Smooth muscle cell (in vitro differentiated cells): ENCODE data around the gene CADPS2. TPM values are rescaled to one million over a fixed set of nuclear protein-coding genes. Genes with fewer than 3 reads are reported as not detected.

Experiments used
- DNase-seq: peaks from one replicate; lab custom pipeline; 2025; ENCODE audit not compliant: unreplicated experiment; lab: John Stamatoyannopoulos, UW
- H2AFZ ChIP-seq: fragments of 200-600 bp; sonication (generic); 2 replicates; pipeline ENCODE4 v1.6.0; 2016; ENCODE audit warnings: antibody characterized with exemption, low read depth, mild to moderate bottlenecking
- H3F3A ChIP-seq: fragments of 200-600 bp; sonication (generic); 2 replicates; pipeline ENCODE4 v1.6.0; 2017; ENCODE audit warnings: antibody characterized with exemption, low read depth
- H3K27ac ChIP-seq: fragments of 200-600 bp; sonication (generic); 2 replicates; pipeline ENCODE4 v1.5.1; 2016; ENCODE audit warnings: low read depth, mild to moderate bottlenecking
- H3K27me3 ChIP-seq: fragments of 200-600 bp; sonication (generic); 2 replicates; pipeline ENCODE4 v1.6.1; 2016; ENCODE audit warnings: low read depth, mild to moderate bottlenecking
- H3K36me3 ChIP-seq: fragments of 200-600 bp; sonication (generic); 2 replicates; pipeline ENCODE4 v1.5.1; 2016; ENCODE audit warnings: low read depth
- H3K4me1 ChIP-seq: fragments of 200-600 bp; sonication (generic); 2 replicates; pipeline ENCODE4 v1.5.1; 2016; ENCODE audit warnings: low read depth
- H3K4me2 ChIP-seq: fragments of 200-600 bp; sonication (generic); 2 replicates; pipeline ENCODE4 v1.6.0; 2016; ENCODE audit warnings: mild to moderate bottlenecking
- H3K4me3 ChIP-seq: fragments of 200-600 bp; sonication (generic); 2 replicates; pipeline ENCODE4 v1.5.1; 2016; ENCODE audit warnings: mild to moderate bottlenecking
- H3K79me2 ChIP-seq: fragments of 200-600 bp; sonication (generic); 2 replicates; pipeline ENCODE4 v1.6.0; 2016; ENCODE audit warnings: low read depth, mild to moderate bottlenecking
- H3K9ac ChIP-seq: fragments of 200-600 bp; sonication (generic); 2 replicates; pipeline ENCODE4 v1.6.0; 2016; ENCODE audit warnings: low read depth
- H3K9me3 ChIP-seq: fragments of 200-600 bp; sonication (generic); replicated peaks from 2 replicates; pipeline ENCODE4 v1.5.1; 2016; ENCODE audit warnings: low read depth
- H4K20me1 ChIP-seq: fragments of 200-600 bp; sonication (generic); 2 replicates; pipeline ENCODE4 v1.6.0; 2016; ENCODE audit warnings: low read depth
- CTCF ChIP-seq: fragments of 200-600 bp; sonication (generic); IDR thresholded peaks from 2 replicates; pipeline ENCODE4 v1.5.1; 2017; ENCODE audit warnings: borderline replicate concordance, mild to moderate bottlenecking, antibody characterized with exemption; ENCODE audit not compliant: insufficient read depth, poor library complexity, severe bottlenecking
- WGBS: methylation state at CpG from one replicate; pipeline ENCODE4 v1.1.7; 2016; ENCODE audit warnings: low lambda C conversion rate; 5-methylcytosine and 5-hydroxymethylcytosine counted together
- polyA plus RNA-seq: library from polyadenylated mRNA; unstranded; fragments of >200 nt; fragmentation: Nextera tagmentation; extraction: Ambion mirVana; gene quantifications from 2 replicates; pipeline ENCODE4 v1.2.1, GENCODE V29; 2016
- total RNA-seq: library from RNA; depleted of rRNA; stranded (reverse); fragments of >200 nt; gene quantifications from 2 replicates; pipeline ENCODE4 v1.2.3, GENCODE V29; 2014

The CADPS2 gene
- total and polyA plus RNA-seq, 2 experiments from 2014 or later: 8.5 to 15.6 TPM

GRCh38 chr7:122412883-122413282 is 473.4 kb downstream of the CADPS2 start:
- Histone ChIP-seq H4K20me1 (no peaks in the 10 kb centered on the region), H3K79me2 (no peaks in the 10 kb centered on the region), H3K27ac (no peak overlapping the region), H3K27me3 (no peaks in the 10 kb centered on the region), H3K9ac (no peak overlapping the region), H3F3A (no peaks in the 10 kb centered on the region), H3K36me3 (no peaks in the 10 kb centered on the region), H3K9me3 (no peaks in the 10 kb centered on the region), H2AFZ (no peak overlapping the region), H3K4me2 (no peak overlapping the region), H3K4me3 (no peak overlapping the region), H3K4me1 (peaks cover 19% of the 10 kb centered on the region)
- no peak for TF ChIP-seq CTCF
- no peak for DNase-seq
- WGBS: 16% methylated on average over 1 of the region's 1 CpG

- no peak for TF ChIP-seq CTCF
- Histone ChIP-seq H3K9ac (no peak overlapping the region), H3K27ac (no peak overlapping the region), H3K79me2 (no peaks in the 10 kb centered on the region), H4K20me1 (no peaks in the 10 kb centered on the region), H3K36me3 (no peaks in the 10 kb centered on the region), H3K4me1 (peaks cover 19% of the 10 kb centered on the region), H3K27me3 (no peaks in the 10 kb centered on the region), H3F3A (no peaks in the 10 kb centered on the region), H3K4me3 (no peak overlapping the region), H3K4me2 (no peak overlapping the region), H3K9me3 (no peaks in the 10 kb centered on the region), H2AFZ (no peak overlapping the region)
- 57% methylated on average over 6 of the region's 6 CpGs for WGBS
- DNase-seq: no peak
These were observed 473.8 kb downstream of the CADPS2 start for GRCh38 chr7:122412441-122412840.

GRCh38 chr7:122407195-122407594 is 479.1 kb downstream of the CADPS2 start:
- 84% methylated on average over 6 of the region's 6 CpGs for WGBS
- DNase-seq: no peak
- no peak overlapping the region for H2AFZ ChIP-seq
- no peaks in the 10 kb centered on the region for H3K27me3 ChIP-seq
- no peaks in the 10 kb centered on the region for H3K36me3 ChIP-seq
- peaks cover 3% of the 10 kb centered on the region for H3K4me1 ChIP-seq
- TF ChIP-seq CTCF: no peak
- H3K4me2 ChIP-seq: no peak overlapping the region
- no peak overlapping the region for H3K27ac ChIP-seq
- H3K9ac ChIP-seq: no peak overlapping the region
- no peaks in the 10 kb centered on the region for H3F3A ChIP-seq
- no peak overlapping the region for H3K4me3 ChIP-seq
- no peaks in the 10 kb centered on the region for H3K9me3 ChIP-seq
- no peaks in the 10 kb centered on the region for H3K79me2 ChIP-seq
- H4K20me1 ChIP-seq: no peaks in the 10 kb centered on the region

GRCh38 chr7:122403113-122403512 is 483.1 kb downstream of the CADPS2 start:
- Histone ChIP-seq H4K20me1 (no peaks in the 10 kb centered on the region), H2AFZ (no peak overlapping the region), H3K36me3 (no peaks in the 10 kb centered on the region), H3K4me3 (no peak overlapping the region), H3K9ac (no peak overlapping the region), H3K27ac (no peak overlapping the region), H3K4me2 (no peak overlapping the region), H3K4me1 (peaks cover 6% of the 10 kb centered on the region), H3K79me2 (no peaks in the 10 kb centered on the region), H3K9me3 (no peaks in the 10 kb centered on the region), H3F3A (no peaks in the 10 kb centered on the region), H3K27me3 (no peaks in the 10 kb centered on the region)
- WGBS: 98% methylated on average over 1 of the region's 1 CpG
- TF ChIP-seq CTCF: no peak
- DNase-seq: no peak
